ENCODE results near the gene SMIM14. TPM values are rescaled to one million over a fixed set of nuclear protein-coding genes. Genes with fewer than 3 reads are reported as not detected.

SMIM14 gene
- polyA plus RNA-seq, 3 donors, result 13.6 to 152 (median 140) TPM

- Histone ChIP-seq H4K20me1 (ENCODE audit: insufficient read depth, low read length) (no peaks in the 10 kb centered on the region), H3K9me3 (replicated peaks in 1 of 2; ENCODE audit: control insufficient read depth in 1 of 2, insufficient read depth in 1 of 2, low read length in 2 of 2) (no peaks in the 10 kb centered on the region), H3K79me2 (ENCODE audit: insufficient read depth, low read length) (peaks cover 32% of the 10 kb centered on the region), H3K4me3 (replicated peaks in 1 of 3; ENCODE audit: low read depth in 2 of 3, low read length in 3 of 3) (no peak overlapping the region), H2AFZ (ENCODE audit: insufficient read depth, low read depth, low read length, poor library complexity, severe bottlenecking) (no peak overlapping the region), H3K4me2 (replicated peaks; ENCODE audit: extremely low read depth, low read length, poor library complexity, severe bottlenecking) (no peak overlapping the region), H3K4me1 (ENCODE audit: control insufficient read depth in 1 of 2, insufficient read depth in 2 of 2, low read length in 2 of 2) (peaks cover 17 to 19% of the 10 kb centered on the region in 2 donors), H3K36me3 (replicated peaks in 1 of 2; ENCODE audit: control insufficient read depth in 1 of 2, insufficient read depth in 2 of 2, low read length in 2 of 2) (peaks cover 0 to 7% of the 10 kb centered on the region in 2 donors), H3K9ac (ENCODE audit: insufficient read depth, low read length, poor library complexity, severe bottlenecking) (no peak overlapping the region), H3K27me3 (ENCODE audit: control insufficient read depth in 2 of 2, insufficient read depth in 2 of 2, low read length in 2 of 2) (no peaks in the 10 kb centered on the region), H3K27ac (ENCODE audit: low read depth in 1 of 2, low read length in 2 of 2) (no peak overlapping the region)
- no peak for TF ChIP-seq CTCF (IDR thresholded peaks at IDR 0.05)
- Mint-ChIP-seq H3K4me3 (no peak overlapping the region), H3K9me3 (no peaks in the 10 kb centered on the region), H3K27me3 (ENCODE audit: low read depth in 3 of 3) (peaks cover 0 to 2% (median 0%) of the 10 kb centered on the region in 3 donors), H3K36me3 (peaks cover 1 to 4% of the 10 kb centered on the region in 2 donors), H3K4me1 (peaks cover 22% of the 10 kb centered on the region), H3K27ac (no peak overlapping the region)
- no peak for DNase-seq
- WGBS (ENCODE audit: insufficient coverage), result 100% methylated on average over 1 of the region's 7 CpGs
- intact Hi-C loops (cut with micrococcal nuclease), result loop anchor here in 1 of 2 donors (10.0 kb wide), 1 partner anchor 60 kb away; no protein-coding TSS in a partner anchor
Measured at GRCh38 chr4:39524161-39524957, 114.3 kb downstream of the SMIM14 start.

GRCh38 chr4:39522068-39522467 lies 116.6 kb downstream of the SMIM14 start:
- intact Hi-C loops (cut with micrococcal nuclease), result loop anchor here in 1 of 2 donors (10.0 kb wide), 1 partner anchor 57 kb away; no protein-coding TSS in a partner anchor
- Mint-ChIP-seq H3K36me3 (peaks cover 5 to 19% of the 10 kb centered on the region in 2 donors), H3K4me3 (no peak overlapping the region), H3K27me3 (ENCODE audit: low read depth in 3 of 3) (peaks cover 0 to 2% (median 0%) of the 10 kb centered on the region in 3 donors), H3K9me3 (no peaks in the 10 kb centered on the region), H3K27ac (no peak overlapping the region), H3K4me1 (peaks cover 13% of the 10 kb centered on the region)
- H3K4me1 ChIP-seq (ENCODE audit: control insufficient read depth in 1 of 2, insufficient read depth in 2 of 2, low read length in 2 of 2), result peaks cover 9 to 10% of the 10 kb centered on the region in 2 donors
- no peak for TF ChIP-seq CTCF (IDR thresholded peaks at IDR 0.05)
- no peak for DNase-seq
- H3K27me3 ChIP-seq (ENCODE audit: control insufficient read depth in 2 of 2, insufficient read depth in 2 of 2, low read length in 2 of 2), result no peaks in the 10 kb centered on the region
- no peak overlapping the region for H2AFZ ChIP-seq (ENCODE audit: insufficient read depth, low read depth, low read length, poor library complexity, severe bottlenecking)
- H4K20me1 ChIP-seq (ENCODE audit: insufficient read depth, low read length), result no peaks in the 10 kb centered on the region
- peaks cover 2 to 27% of the 10 kb centered on the region in 2 donors for H3K36me3 ChIP-seq (replicated peaks in 1 of 2; ENCODE audit: control insufficient read depth in 1 of 2, insufficient read depth in 2 of 2, low read length in 2 of 2)
- no peaks in the 10 kb centered on the region for H3K9me3 ChIP-seq (replicated peaks in 1 of 2; ENCODE audit: control insufficient read depth in 1 of 2, insufficient read depth in 1 of 2, low read length in 2 of 2)
- H3K4me2 ChIP-seq (replicated peaks; ENCODE audit: extremely low read depth, low read length, poor library complexity, severe bottlenecking), result no peak overlapping the region
- peaks cover 25% of the 10 kb centered on the region for H3K79me2 ChIP-seq (ENCODE audit: insufficient read depth, low read length)
- no peak overlapping the region for H3K4me3 ChIP-seq (replicated peaks in 1 of 3; ENCODE audit: low read depth in 2 of 3, low read length in 3 of 3)
- H3K9ac ChIP-seq (ENCODE audit: insufficient read depth, low read length, poor library complexity, severe bottlenecking), result no peak overlapping the region
- no CpG with 5 or more reads among the region's 2 CpGs for WGBS (ENCODE audit: insufficient coverage)
- H3K27ac ChIP-seq (ENCODE audit: low read depth in 1 of 2, low read length in 2 of 2), result no peak overlapping the region
